Lower leg skin (tissue), 3 donors: Measurements from ENCODE around the gene CHAC1.

Experiments used
- CTCF ChIP-seq, 3 donors: fragments of 450-650 bp; IDR thresholded peaks; one replicate each; pipeline ENCODE4 v1.5.1; 2016; ENCODE audit warnings: antibody characterized with exemption in 3 of 3, mild to moderate bottlenecking in 3 of 3, moderate library complexity in 2 of 3
- POLR2A ChIP-seq, 2 donors: fragments of 450-650 bp; IDR thresholded peaks; one replicate each; pipeline ENCODE4 v1.6.1; 2016 to 2017; ENCODE audit warnings: antibody characterized with exemption in 2 of 2, mild to moderate bottlenecking in 1 of 2, moderate library complexity in 1 of 2

GRCh38 chr15:40964006-40964405 is 10.7 kb downstream of the CHAC1 start:
- TF ChIP-seq CTCF (IDR thresholded peaks at IDR 0.05) (no peak), POLR2A (IDR thresholded peaks at IDR 0.05) (no peak)
